DMS153 (cell line): ENCODE data around the gene LRRC49.
A peak's percentile ranks its signal among the peaks of the same experiment; 100 is the strongest.

Experiments
- DNase-seq: peaks from one replicate; lab custom pipeline; 2025; lab: John Stamatoyannopoulos, UW

The LRRC49 gene

DNA sequence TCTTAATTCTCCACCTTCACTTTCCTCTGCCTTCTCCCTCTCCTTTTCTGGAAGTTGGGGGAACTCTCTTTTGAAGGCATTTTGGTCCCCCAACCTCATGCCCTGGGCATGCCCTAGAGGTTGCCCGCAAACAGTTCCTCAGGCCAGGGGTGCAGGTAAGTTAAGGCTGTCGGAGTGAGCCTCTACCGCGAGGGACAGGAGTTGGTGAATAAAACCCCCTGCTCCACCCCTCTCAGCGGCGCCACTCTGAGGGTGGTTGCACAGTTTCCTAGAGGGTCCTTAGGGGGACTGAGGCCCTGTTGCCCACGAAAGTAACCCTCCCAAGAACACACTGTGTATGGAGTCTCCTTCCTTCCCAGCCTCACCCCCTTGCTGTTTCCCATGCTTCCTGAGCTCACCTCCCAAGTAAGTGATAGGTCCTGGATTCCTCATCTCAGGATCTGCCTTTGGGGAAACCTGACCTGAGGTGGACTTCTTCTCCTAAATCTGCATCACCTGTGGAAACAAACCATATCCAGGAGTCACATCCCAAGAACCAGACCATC, 199.5 kb downstream of the LRRC49 start:
- DNase-seq: no peak

DNA sequence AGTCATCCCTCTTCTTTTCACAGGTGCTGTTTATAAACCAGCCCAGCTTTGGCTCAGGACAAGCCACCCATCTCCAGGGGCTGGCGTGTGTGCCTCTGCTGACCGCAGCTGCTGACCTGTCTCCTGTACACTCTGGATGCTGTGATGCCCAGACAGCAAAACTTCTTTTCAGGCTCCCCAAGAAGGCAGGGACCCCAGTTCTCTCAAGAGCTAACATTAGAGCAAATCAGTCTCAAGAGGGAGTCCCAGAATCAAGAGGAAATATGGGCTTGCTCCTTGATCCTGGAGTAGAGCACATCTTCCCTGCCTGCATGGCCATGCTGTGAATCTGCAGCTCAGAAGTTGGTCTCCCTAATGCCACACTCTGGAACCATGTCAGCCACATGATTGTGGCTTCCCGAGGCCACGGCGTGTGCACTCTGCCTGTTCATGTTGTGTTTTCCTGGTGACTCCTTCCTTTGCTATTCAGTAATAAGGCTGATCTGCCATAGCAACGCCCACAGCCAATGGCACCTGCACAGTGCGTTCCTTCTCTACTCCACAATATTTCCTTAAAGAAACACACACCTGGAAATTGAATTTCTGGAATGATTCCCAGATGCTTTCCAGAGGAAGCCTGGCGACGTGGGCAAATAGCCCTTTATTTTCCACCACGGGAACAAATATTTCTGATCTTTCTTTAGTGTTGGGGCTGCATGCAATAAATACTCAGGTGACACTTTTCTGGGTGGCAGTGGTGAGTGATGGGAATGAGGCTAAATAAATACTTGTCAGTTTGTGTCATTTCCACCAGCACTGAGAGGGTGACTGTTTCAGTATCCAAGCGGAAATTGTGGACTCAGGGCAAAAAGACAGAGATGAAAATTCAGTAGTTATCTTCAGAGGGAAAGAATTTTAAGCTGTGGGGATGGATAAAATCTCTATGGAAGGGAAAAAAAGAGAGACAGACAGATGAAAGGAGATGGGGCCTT, 200.7 kb downstream of the LRRC49 start:
- peak; percentile 33 for DNase-seq

GRCh38 chr15:71094137-71094536, 201.5 kb downstream of the LRRC49 start:
- DNase-seq: no peak

- DNase-seq: no peak
Observed at GRCh38 chr15:71096676-71097075, 204.1 kb downstream of the LRRC49 start.

GRCh38 chr15:71097890-71098289, 205.3 kb downstream of the LRRC49 start:
- DNase-seq: no peak

- DNase-seq: no peak
Observed at GRCh38 chr15:71098920-71099319, 206.3 kb downstream of the LRRC49 start.
